Stimulated activated CD4-positive, alpha-beta T cell treated with anti-CD3 and anti-CD28 coated beads, Interleukin-15, amount 100 ng/mL, for 48 hours (primary cell): ENCODE results near the gene ANAPC1.
A peak's percentile ranks its signal among the peaks of the same experiment; 100 is the strongest.
"Not testable (repeated sequence)": the region's sequence is repeated elsewhere in the genome, so short reads cannot be mapped to it uniquely, and the experiment has no call there.

Source experiments
- DNase-seq, 2 donors: peaks; one replicate each; pipeline ENCODE4 v3.0.0-alpha.2; 2020; ENCODE audit warnings: low read depth in 2 of 2

Gene ANAPC1

GRCh38 chr2:111812970-111813622, 70.9 kb downstream of the ANAPC1 start:
- not testable (repeated sequence) for DNase-seq

GRCh38 chr2:111790633-111791032, 93.4 kb downstream of the ANAPC1 start:
- not testable (repeated sequence) for DNase-seq

GRCh38 chr2:111784081-111784480, 99.9 kb downstream of the ANAPC1 start:
- not testable (repeated sequence) for DNase-seq

- DNase-seq, result not testable (repeated sequence)
Observed at GRCh38 chr2:111782195-111782594, 101.8 kb downstream of the ANAPC1 start.

GRCh38 chr2:111781443-111782094, 102.4 kb downstream of the ANAPC1 start:
- not testable (repeated sequence) for DNase-seq

- DNase-seq, result not testable (repeated sequence)
Observed at GRCh38 chr2:111777155-111777554, 106.8 kb downstream of the ANAPC1 start.

GRCh38 chr2:111776296-111776695, 107.7 kb downstream of the ANAPC1 start:
- DNase-seq, result not testable (repeated sequence)

GRCh38 chr2:111772180-111772579, 111.8 kb downstream of the ANAPC1 start:
- DNase-seq, result not testable (repeated sequence)

GRCh38 chr2:111770916-111771658, 112.9 kb downstream of the ANAPC1 start:
- DNase-seq, result not testable (repeated sequence)

- DNase-seq, result not testable (repeated sequence)
Observed at GRCh38 chr2:111768266-111769190, 115.5 kb downstream of the ANAPC1 start.

GRCh38 chr2:111767087-111767486, 116.9 kb downstream of the ANAPC1 start:
- DNase-seq, result not testable (repeated sequence)

- DNase-seq, result not testable (repeated sequence)
Observed at GRCh38 chr2:111766295-111766694, 117.7 kb downstream of the ANAPC1 start.

- not testable (repeated sequence) for DNase-seq
Observed at GRCh38 chr2:111764151-111764550, 119.8 kb downstream of the ANAPC1 start.

GRCh38 chr2:111760697-111761284, 123.2 kb downstream of the ANAPC1 start:
- not testable (repeated sequence) for DNase-seq

- not testable (repeated sequence) for DNase-seq
Observed at GRCh38 chr2:111752533-111752932, 131.5 kb downstream of the ANAPC1 start.

- DNase-seq, result not testable (repeated sequence)
Observed at GRCh38 chr2:111750641-111751040, 133.4 kb downstream of the ANAPC1 start.

GRCh38 chr2:111748429-111748828, 135.6 kb downstream of the ANAPC1 start:
- not testable (repeated sequence) for DNase-seq

- peak; percentile 60 to 71 for DNase-seq
Observed at GRCh38 chr2:111747410-111748115, 136.4 kb downstream of the ANAPC1 start.

GRCh38 chr2:111744751-111745150, 139.2 kb downstream of the ANAPC1 start:
- DNase-seq, result not testable (repeated sequence)

- not testable (repeated sequence) for DNase-seq
Observed at GRCh38 chr2:111741517-111741916, 142.5 kb downstream of the ANAPC1 start.
